ENCODE results near the gene DNAJC3.

GRCh38 chr13:95834134-95834765 lies 157.3 kb downstream of the DNAJC3 start:
- TF ChIP-seq CTCF (IDR thresholded peaks at IDR 0.05) (peak; percentile 94), ZFX (IDR thresholded peaks at IDR 0.05; ENCODE audit: borderline replicate concordance) (no peak)
